Measurements from ENCODE around the gene PARD6G. TPM values are rescaled to one million over a fixed set of nuclear protein-coding genes. Genes with fewer than 3 reads are reported as not detected.

Gene PARD6G
- total RNA-seq, 2 donors from 2014 or later, result 2.6 to 3.1 TPM

DNA sequence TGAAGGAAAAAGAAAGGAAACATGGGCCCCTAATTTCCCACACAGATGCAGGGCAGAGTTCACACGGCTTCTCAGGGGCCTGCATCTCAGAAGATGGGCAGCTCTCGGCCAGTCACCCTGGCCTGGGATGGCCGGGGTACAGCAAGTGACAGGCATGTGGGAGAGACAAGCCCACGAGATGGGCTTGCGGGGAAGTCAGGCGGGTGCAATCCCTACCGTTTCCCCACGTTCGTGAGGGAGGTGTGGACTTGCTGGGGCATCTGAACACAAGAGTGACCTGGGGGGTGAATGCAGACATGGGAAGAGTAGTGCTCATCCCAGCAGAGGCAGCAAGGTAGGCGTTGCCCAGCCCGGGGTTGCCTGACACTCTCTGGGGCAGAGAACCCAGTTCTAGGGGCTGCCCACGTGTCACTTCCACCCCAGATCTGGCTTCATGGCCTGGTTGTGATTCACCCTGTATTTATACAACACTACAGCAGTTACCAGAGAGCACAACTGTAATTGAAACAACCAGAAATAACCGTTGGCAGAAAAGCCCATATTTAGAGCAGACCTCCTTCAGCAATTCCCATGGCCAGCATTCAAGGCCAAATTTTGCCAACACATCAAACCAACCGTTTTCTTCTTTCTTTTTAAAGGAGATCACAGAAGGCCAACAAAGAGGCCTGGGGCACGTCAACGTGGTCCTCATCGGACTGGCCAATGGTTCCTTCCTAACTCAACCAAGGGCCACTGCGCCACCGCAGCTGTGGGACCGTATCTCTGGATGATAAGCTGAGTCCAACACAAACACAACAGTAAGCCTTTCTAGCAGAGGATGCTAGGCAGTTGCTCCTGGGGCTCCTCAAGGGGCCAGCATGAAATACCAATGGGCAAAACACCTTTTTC is 58.4 kb downstream of the PARD6G start:
- Histone ChIP-seq H3K27me3 (no peaks in the 10 kb centered on the region), H3K27ac (no peak overlapping the region), H3K9me3 (no peaks in the 10 kb centered on the region), H3K4me3 (no peak overlapping the region), H3K4me1 (no peaks in the 10 kb centered on the region), H3K36me3 (replicated peaks in 1 of 2; ENCODE audit: insufficient read depth in 1 of 2, low read depth in 2 of 2) (no peaks in the 10 kb centered on the region)
- ATAC-seq (no peak), DNase-seq (no peak)
- intact Hi-C loops (cut with DNase I), result no loop called here
- WGBS, 2 donors, result 76 to 78% methylated on average over 16 to 20 of the region's 20 CpGs
- TF ChIP-seq, protein P1, sequence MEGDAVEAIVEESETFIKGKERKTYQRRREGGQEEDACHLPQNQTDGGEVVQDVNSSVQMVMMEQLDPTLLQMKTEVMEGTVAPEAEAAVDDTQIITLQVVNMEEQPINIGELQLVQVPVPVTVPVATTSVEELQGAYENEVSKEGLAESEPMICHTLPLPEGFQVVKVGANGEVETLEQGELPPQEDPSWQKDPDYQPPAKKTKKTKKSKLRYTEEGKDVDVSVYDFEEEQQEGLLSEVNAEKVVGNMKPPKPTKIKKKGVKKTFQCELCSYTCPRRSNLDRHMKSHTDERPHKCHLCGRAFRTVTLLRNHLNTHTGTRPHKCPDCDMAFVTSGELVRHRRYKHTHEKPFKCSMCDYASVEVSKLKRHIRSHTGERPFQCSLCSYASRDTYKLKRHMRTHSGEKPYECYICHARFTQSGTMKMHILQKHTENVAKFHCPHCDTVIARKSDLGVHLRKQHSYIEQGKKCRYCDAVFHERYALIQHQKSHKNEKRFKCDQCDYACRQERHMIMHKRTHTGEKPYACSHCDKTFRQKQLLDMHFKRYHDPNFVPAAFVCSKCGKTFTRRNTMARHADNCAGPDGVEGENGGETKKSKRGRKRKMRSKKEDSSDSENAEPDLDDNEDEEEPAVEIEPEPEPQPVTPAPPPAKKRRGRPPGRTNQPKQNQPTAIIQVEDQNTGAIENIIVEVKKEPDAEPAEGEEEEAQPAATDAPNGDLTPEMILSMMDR (IDR thresholded peaks at IDR 0.05), result no peak
- TF ChIP-seq POLR2A (IDR thresholded peaks at IDR 0.05), result no peak

DNA sequence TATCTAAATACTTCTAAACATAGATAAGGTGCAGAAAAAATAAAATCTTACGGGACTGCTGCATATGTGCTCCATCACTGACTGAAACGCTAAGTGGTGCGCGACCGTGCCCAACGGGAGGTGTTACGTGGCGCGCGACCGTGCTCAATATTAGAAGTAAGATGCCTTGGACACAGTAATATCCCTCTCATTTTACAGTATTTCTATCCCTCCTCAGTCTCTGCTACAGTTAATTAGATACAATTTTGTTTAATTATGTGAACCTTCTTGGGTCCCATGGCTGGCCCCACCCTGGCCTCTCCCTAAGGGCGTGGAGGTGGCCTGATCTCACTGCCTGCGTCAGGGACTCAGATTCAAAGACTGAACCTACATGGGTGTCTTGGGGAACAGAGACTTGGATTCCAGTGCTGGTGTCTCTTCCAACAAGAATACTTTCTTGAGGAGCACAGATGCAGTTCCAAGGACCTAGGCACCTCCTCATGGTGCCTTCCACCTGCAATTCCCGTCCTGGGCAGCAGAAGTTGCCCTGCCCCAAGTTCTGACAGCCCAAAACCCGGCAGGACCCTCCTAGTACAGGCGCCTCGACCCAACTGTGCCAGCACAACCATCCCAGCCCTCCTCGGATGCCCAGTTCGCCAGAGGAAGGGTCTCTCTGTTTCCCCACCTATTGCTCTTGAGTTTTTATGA is 59.2 kb downstream of the PARD6G start:
- Histone ChIP-seq H3K36me3 (replicated peaks in 1 of 2; ENCODE audit: insufficient read depth in 1 of 2, low read depth in 2 of 2) (no peaks in the 10 kb centered on the region), H3K27me3 (no peaks in the 10 kb centered on the region), H3K4me1 (no peaks in the 10 kb centered on the region), H3K4me3 (no peak overlapping the region), H3K27ac (no peak overlapping the region), H3K9me3 (no peaks in the 10 kb centered on the region)
- no peak for DNase-seq
- intact Hi-C loops (cut with DNase I), result no loop called here
- no peak for ATAC-seq
- TF ChIP-seq, protein P1 (IDR thresholded peaks at IDR 0.05), result no peak
- TF ChIP-seq POLR2A (IDR thresholded peaks at IDR 0.05), result no peak
- 91 to 93% methylated on average over 19 of the region's 19 CpGs for WGBS, 2 donors

DNA sequence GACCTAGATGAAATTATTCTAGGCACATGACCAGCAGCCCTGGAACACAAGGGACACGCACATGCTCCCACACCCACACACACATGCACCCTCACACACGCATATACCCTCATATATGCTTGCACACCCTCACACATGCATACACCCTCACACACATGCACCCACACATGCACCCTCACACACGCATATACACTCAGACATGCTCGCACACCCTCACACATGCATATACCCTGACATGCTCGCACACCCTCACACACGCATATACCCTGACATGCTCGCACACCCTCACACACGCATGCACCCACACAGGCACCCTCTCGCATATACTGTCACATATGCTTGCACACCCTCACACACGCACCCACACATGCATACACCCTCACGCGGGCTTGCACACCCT is 61.8 kb downstream of the PARD6G start:
- intact Hi-C loops (cut with DNase I), result no loop called here
- WGBS, 2 donors, result 85 to 91% methylated on average over 12 of the region's 12 CpGs
- DNase-seq (no peak), ATAC-seq (no peak)
- Histone ChIP-seq H3K4me1 (no peaks in the 10 kb centered on the region), H3K27me3 (no peaks in the 10 kb centered on the region), H3K4me3 (no peak overlapping the region), H3K9me3 (no peaks in the 10 kb centered on the region), H3K36me3 (replicated peaks in 1 of 2; ENCODE audit: insufficient read depth in 1 of 2, low read depth in 2 of 2) (no peaks in the 10 kb centered on the region), H3K27ac (no peak overlapping the region)
- TF ChIP-seq POLR2A (IDR thresholded peaks at IDR 0.05), result no peak

DNA sequence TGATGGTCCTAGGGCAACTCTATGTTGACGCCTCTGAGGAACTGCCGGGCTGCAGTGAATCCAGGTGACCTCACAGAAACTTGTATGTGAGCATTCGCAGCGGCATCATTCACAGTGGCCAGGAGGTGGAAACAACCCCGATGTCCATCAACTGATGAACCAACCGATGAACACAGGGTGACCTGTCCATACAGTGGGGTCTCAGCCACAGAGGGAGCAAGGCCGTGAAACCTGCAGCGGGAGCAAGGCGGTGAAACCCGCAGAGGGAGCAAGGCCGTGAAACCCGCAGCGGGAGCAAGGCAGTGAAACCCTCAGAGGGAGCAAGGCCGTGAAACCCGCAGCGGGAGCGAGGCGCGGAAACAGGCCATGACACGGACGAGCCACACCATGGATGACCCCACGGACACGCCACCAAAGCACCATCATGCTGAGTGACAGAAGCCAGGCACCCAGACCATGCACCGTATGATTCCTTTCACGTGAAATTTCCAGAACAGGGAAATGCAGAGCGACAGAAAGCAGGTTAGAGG is 63.0 kb downstream of the PARD6G start:
- no peak overlapping the region for H3K27ac ChIP-seq
- intact Hi-C loops (cut with DNase I), result no loop called here
- no peak for TF ChIP-seq POLR2A (IDR thresholded peaks at IDR 0.05)
- TF ChIP-seq, protein P1 (IDR thresholded peaks at IDR 0.05), result no peak
- no peaks in the 10 kb centered on the region for H3K36me3 ChIP-seq (replicated peaks in 1 of 2; ENCODE audit: insufficient read depth in 1 of 2, low read depth in 2 of 2)
- ATAC-seq (no peak), DNase-seq (no peak)
- WGBS, 2 donors, result 92 to 94% methylated on average over 24 to 26 of the region's 26 CpGs
- H3K9me3 ChIP-seq, result no peaks in the 10 kb centered on the region
- H3K27me3 ChIP-seq, result no peaks in the 10 kb centered on the region
- no peaks in the 10 kb centered on the region for H3K4me1 ChIP-seq
- H3K4me3 ChIP-seq, result no peak overlapping the region

DNA sequence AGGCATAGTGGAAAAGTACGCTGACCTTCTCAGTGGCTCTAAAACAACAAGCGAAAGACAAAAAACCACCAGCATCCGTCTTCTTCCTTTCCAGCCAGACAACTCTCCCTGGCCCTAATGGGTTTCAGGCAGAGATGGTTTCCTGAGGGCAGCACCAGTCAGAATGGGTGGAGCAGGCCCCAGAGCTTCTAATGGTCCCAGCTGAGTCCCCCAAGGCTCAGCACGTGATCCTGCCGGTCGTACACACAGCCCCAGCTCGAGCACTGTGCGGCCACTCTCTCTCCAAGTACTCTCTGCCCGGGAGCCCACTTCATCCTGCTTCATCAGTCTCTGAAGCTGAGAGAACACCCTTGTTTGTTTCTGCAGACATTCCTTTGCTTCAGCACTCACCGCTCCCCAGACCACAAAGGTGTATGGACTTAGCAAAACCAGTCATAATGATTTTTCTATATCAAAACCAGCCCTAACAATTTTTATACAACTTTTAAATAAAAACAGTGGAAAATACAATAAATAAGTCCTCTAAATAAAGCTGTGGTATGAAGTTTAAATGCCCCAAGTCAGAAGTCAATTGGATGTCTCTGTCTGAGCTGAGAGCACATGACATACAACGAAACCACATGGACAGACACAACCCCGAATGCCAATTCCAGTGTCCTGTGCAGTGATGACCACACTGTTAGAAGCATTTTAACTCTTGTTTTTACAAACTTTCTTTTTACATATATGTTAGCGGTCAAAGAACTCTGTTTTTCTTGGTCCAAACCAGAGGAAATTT is 63.9 kb downstream of the PARD6G start:
- Histone ChIP-seq H3K4me3 (no peak overlapping the region), H3K4me1 (no peaks in the 10 kb centered on the region), H3K9me3 (no peaks in the 10 kb centered on the region), H3K27ac (no peak overlapping the region), H3K27me3 (no peaks in the 10 kb centered on the region), H3K36me3 (replicated peaks in 1 of 2; ENCODE audit: insufficient read depth in 1 of 2, low read depth in 2 of 2) (no peaks in the 10 kb centered on the region)
- intact Hi-C loops (cut with DNase I), result no loop called here
- WGBS, 2 donors, result 75 to 79% methylated on average over 13 of the region's 13 CpGs
- DNase-seq (no peak), ATAC-seq (no peak)
- no peak for TF ChIP-seq POLR2A (IDR thresholded peaks at IDR 0.05)
- TF ChIP-seq, protein P1 (IDR thresholded peaks at IDR 0.05), result no peak

All from body of pancreas (tissue), 4 donors.